ENCODE results near the gene SLC27A1. TPM values are rescaled to one million over a fixed set of nuclear protein-coding genes. Genes with fewer than 3 reads are reported as not detected.

SLC27A1 gene
- total RNA-seq, 1 experiment from 2014 or later = 8.9 TPM

DNA sequence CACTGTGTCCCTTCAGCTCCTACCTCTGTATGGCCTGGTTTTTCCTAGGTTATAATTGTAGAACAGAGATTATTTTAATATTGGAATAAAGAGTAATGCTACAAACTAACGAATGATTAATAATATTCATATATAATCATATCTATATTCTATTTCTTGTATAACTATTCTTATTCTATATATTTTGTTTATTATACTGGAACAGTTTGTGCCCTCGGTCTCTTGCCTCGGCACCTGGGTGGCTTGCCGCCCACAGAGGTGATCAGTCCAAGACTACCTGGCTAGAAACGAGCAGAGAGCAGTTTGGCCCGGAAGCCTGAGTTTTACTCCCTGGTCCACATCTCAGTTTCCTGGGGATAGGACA is 3.9 kb upstream of the SLC27A1 start:
- DNase-seq (no peak), ATAC-seq (no peak)
- peaks cover 14% of the 10 kb centered on the region for H3K4me1 ChIP-seq (ENCODE audit: insufficient read depth, low read length)
- H4K20me1 ChIP-seq (ENCODE audit: low read length) = no peaks in the 10 kb centered on the region
- H2AFZ ChIP-seq (ENCODE audit: low read length) = no peak overlapping the region
- no peak overlapping the region for H3K4me3 ChIP-seq (ENCODE audit: low read length)
- H3F3A ChIP-seq (ENCODE audit: low read length, unreplicated experiment) = no peaks in the 10 kb centered on the region
- no TSS peak for BruUV-seq (replicated peaks)
- no peaks in the 10 kb centered on the region for H3K36me3 ChIP-seq (ENCODE audit: low read depth, low read length)
- ChIA-PET CTCF (interaction anchor here (0.6 kb wide), 2 partner anchors 38 to 198 kb away, joined by 3 to 6 read pairs; no protein-coding TSS in a partner anchor), POLR2A (ENCODE audit: unreplicated experiment) (no interaction called here)
- no peaks in the 10 kb centered on the region for H3K27me3 ChIP-seq (ENCODE audit: low read length)
- TF ChIP-seq EZH2phosphoT487 (IDR thresholded peaks at IDR 0.05; ENCODE audit: borderline replicate concordance, low read length) = no peak
- TF ChIP-seq EZH2 (IDR thresholded peaks at IDR 0.05; ENCODE audit: low read length, unreplicated experiment) = no peak
- TF ChIP-seq CTCF (conservative IDR thresholded peaks at IDR 0.05; ENCODE audit: low read depth, low read length) = no peak
- H3K9me2 ChIP-seq (replicated peaks; ENCODE audit: low read length) = no peaks in the 10 kb centered on the region
- no peak overlapping the region for H3K9ac ChIP-seq (ENCODE audit: low read length)
- intact Hi-C loops (cut with micrococcal nuclease) = loop anchor here (1.0 to 5.0 kb wide), 4 partner anchors 14 to 120 kb away; partner anchors contain the start of gene CCDC194
- H3K79me2 ChIP-seq (ENCODE audit: low read length) = peaks cover 7% of the 10 kb centered on the region; the same call in 1 of the 2 replicates
- no peak overlapping the region for H3K27ac ChIP-seq (ENCODE audit: low read length)
- no peak overlapping the region for H3K4me2 ChIP-seq (ENCODE audit: low read length)
- no peaks in the 10 kb centered on the region for H3K9me3 ChIP-seq (ENCODE audit: low read length)

GRCh38 chr19:17467471-17468301 is 2.6 kb upstream of the SLC27A1 start:
- intact Hi-C loops (cut with micrococcal nuclease) = loop anchor here (2.0 to 5.0 kb wide), 3 partner anchors 15 to 75 kb away; partner anchors contain the start of gene CCDC194
- H3K27ac ChIP-seq (ENCODE audit: low read length) = no peak overlapping the region
- no peaks in the 10 kb centered on the region for H3K9me3 ChIP-seq (ENCODE audit: low read length)
- peaks cover 7% of the 10 kb centered on the region; the same call in 1 of the 2 replicates for H3K79me2 ChIP-seq (ENCODE audit: low read length)
- H3K4me1 ChIP-seq (ENCODE audit: insufficient read depth, low read length) = peaks cover 14% of the 10 kb centered on the region
- H3K27me3 ChIP-seq (ENCODE audit: low read length) = no peaks in the 10 kb centered on the region
- ATAC-seq = no peak
- 0 out of 2 replicates have a peak overlapping the region, but pooled peaks have one; percentile 33 for H2AFZ ChIP-seq (ENCODE audit: low read length)
- H4K20me1 ChIP-seq (ENCODE audit: low read length) = no peaks in the 10 kb centered on the region
- H3K36me3 ChIP-seq (ENCODE audit: low read depth, low read length) = no peaks in the 10 kb centered on the region
- TF ChIP-seq CTCF (conservative IDR thresholded peaks at IDR 0.05; ENCODE audit: low read depth, low read length) = no peak
- TF ChIP-seq EZH2 (IDR thresholded peaks at IDR 0.05; ENCODE audit: low read length, unreplicated experiment) = no peak
- TF ChIP-seq EZH2phosphoT487 (IDR thresholded peaks at IDR 0.05; ENCODE audit: borderline replicate concordance, low read length) = no peak
- H3K9me2 ChIP-seq (replicated peaks; ENCODE audit: low read length) = no peaks in the 10 kb centered on the region
- no peak overlapping the region for H3K9ac ChIP-seq (ENCODE audit: low read length)
- ChIA-PET CTCF (no interaction called here), POLR2A (ENCODE audit: unreplicated experiment) (no interaction called here)
- no peaks in the 10 kb centered on the region for H3F3A ChIP-seq (ENCODE audit: low read length, unreplicated experiment)
- no peak overlapping the region for H3K4me2 ChIP-seq (ENCODE audit: low read length)
- DNase-seq = no peak
- no TSS peak for BruUV-seq (replicated peaks)
- H3K4me3 ChIP-seq (ENCODE audit: low read length) = no peak overlapping the region
